MM.1S (cell line): ENCODE results near the gene QSOX1.

Source experiments
- DNase-seq: peaks from one replicate; pipeline ENCODE4 v3.0.0-alpha.2; 2015
- H2AFZ ChIP-seq: fragments of 300-600 bp; sonication (generic); 2 replicates; pipeline ENCODE4 v1.6.0; 2016; ENCODE audit warnings: antibody characterized with exemption, low read length
- H3F3A ChIP-seq: fragments of 300-600 bp; sonication (generic); 2 replicates; pipeline ENCODE4 v1.6.1; 2016; ENCODE audit warnings: mild to moderate bottlenecking, antibody characterized with exemption, low read length, moderate library complexity, mixed read lengths; ENCODE audit not compliant: insufficient read depth
- H3K27ac ChIP-seq: fragments of 300-600 bp; sonication (generic); 2 replicates; pipeline ENCODE4 v1.5.1; 2016; ENCODE audit warnings: mild to moderate bottlenecking, low read length
- H3K27me3 ChIP-seq: fragments of 300-600 bp; sonication (generic); replicated peaks from 2 replicates; pipeline ENCODE4 v1.6.0; 2016; ENCODE audit warnings: low read length; ENCODE audit not compliant: insufficient read depth
- H3K36me3 ChIP-seq: fragments of 300-600 bp; sonication (generic); replicated peaks from 2 replicates; pipeline ENCODE4 v1.6.1; 2016; ENCODE audit warnings: mild to moderate bottlenecking, low read length, mixed read lengths; ENCODE audit not compliant: insufficient read depth
- H3K4me1 ChIP-seq: fragments of 300-600 bp; sonication (generic); 2 replicates; pipeline ENCODE4 v1.6.1; 2016; ENCODE audit warnings: low read length, mixed read lengths
- H3K4me2 ChIP-seq: fragments of 300-600 bp; sonication (generic); 2 replicates; pipeline ENCODE4 v1.6.0; 2016; ENCODE audit warnings: low read depth, low read length
- H3K4me3 ChIP-seq: fragments of 300-600 bp; sonication (generic); 2 replicates; pipeline ENCODE4 v1.5.1; 2016; ENCODE audit warnings: low read length, mixed read lengths
- H3K79me2 ChIP-seq: fragments of 300-600 bp; sonication (generic); 2 replicates; pipeline ENCODE4 v1.6.1; 2016; ENCODE audit warnings: mixed run types, low read length, mixed read lengths
- H3K9ac ChIP-seq: fragments of 300-600 bp; sonication (generic); 2 replicates; pipeline ENCODE4 v1.6.1; 2016; ENCODE audit warnings: low read length, mixed read lengths
- H3K9me2 ChIP-seq: fragments of 300-600 bp; sonication (generic); replicated peaks from 2 replicates; pipeline ENCODE4 v1.6.1; 2016; ENCODE audit warnings: mild to moderate bottlenecking, low read length, mixed read lengths; ENCODE audit not compliant: insufficient read depth
- H3K9me3 ChIP-seq: fragments of 300-600 bp; sonication (generic); replicated peaks from 2 replicates; pipeline ENCODE4 v1.6.1; 2016; ENCODE audit warnings: mild to moderate bottlenecking, low read length, mixed read lengths; ENCODE audit not compliant: insufficient read depth
- H4K20me1 ChIP-seq: fragments of 300-600 bp; sonication (generic); 2 replicates; pipeline ENCODE4 v1.6.1; 2016; ENCODE audit warnings: mild to moderate bottlenecking, low read length, moderate library complexity, mixed read lengths; ENCODE audit not compliant: insufficient read depth
- EZH2 ChIP-seq: fragments of 300-600 bp; sonication (generic); optimal IDR thresholded peaks from 2 replicates; pipeline ENCODE3; 2017; ENCODE audit warnings: low read depth, mild to moderate bottlenecking, antibody characterized with exemption, low read length, mixed read lengths
- EZH2phosphoT487 ChIP-seq: fragments of 300-600 bp; sonication (generic); IDR thresholded peaks from 2 replicates; pipeline ENCODE4 v1.6.1; 2018; ENCODE audit warnings: antibody characterized with exemption, low read length
- TF ChIP-seq, protein P1 (sequence below): fragments of 300-600 bp; sonication (generic); IDR thresholded peaks from 2 replicates; pipeline ENCODE4 v1.5.1; 2016; ENCODE audit warnings: antibody characterized with exemption, low read length, mixed read lengths

The QSOX1 gene

DNA sequence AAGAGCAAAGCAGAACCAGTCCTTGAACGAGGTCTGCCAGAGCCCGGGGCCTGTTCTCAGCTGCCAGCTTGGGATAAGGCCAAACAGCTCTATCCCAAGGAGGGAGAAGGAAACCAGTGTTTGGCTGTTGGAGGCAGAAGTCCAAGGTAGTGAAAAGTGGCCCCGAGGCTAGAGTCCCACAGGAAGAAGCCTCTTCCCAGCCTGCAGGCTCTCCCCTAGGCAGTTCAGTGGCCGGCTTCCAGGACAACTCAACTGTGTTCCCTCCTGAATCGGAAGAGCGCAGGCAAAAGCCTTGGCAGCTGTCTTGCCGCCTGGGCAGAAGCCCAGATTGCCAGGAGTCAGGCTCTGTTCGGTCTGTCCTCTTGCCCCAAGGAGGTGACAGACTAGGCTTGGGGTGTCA, 19.3 kb downstream of the QSOX1 start:
- H3K4me2 ChIP-seq: no peak overlapping the region
- TF ChIP-seq EZH2 (no peak), EZH2phosphoT487 (no peak)
- TF ChIP-seq, protein P1, sequence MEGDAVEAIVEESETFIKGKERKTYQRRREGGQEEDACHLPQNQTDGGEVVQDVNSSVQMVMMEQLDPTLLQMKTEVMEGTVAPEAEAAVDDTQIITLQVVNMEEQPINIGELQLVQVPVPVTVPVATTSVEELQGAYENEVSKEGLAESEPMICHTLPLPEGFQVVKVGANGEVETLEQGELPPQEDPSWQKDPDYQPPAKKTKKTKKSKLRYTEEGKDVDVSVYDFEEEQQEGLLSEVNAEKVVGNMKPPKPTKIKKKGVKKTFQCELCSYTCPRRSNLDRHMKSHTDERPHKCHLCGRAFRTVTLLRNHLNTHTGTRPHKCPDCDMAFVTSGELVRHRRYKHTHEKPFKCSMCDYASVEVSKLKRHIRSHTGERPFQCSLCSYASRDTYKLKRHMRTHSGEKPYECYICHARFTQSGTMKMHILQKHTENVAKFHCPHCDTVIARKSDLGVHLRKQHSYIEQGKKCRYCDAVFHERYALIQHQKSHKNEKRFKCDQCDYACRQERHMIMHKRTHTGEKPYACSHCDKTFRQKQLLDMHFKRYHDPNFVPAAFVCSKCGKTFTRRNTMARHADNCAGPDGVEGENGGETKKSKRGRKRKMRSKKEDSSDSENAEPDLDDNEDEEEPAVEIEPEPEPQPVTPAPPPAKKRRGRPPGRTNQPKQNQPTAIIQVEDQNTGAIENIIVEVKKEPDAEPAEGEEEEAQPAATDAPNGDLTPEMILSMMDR: no peak
- H3K9ac ChIP-seq: no peak overlapping the region
- no peaks in the 10 kb centered on the region for H3K9me3 ChIP-seq
- no peaks in the 10 kb centered on the region for H3K79me2 ChIP-seq
- no peak overlapping the region for H3K27ac ChIP-seq
- no peaks in the 10 kb centered on the region for H3K4me1 ChIP-seq
- H3K4me3 ChIP-seq: no peak overlapping the region
- H3K9me2 ChIP-seq: no peaks in the 10 kb centered on the region
- no peaks in the 10 kb centered on the region for H4K20me1 ChIP-seq
- H3K27me3 ChIP-seq: no peaks in the 10 kb centered on the region
- no peaks in the 10 kb centered on the region for H3K36me3 ChIP-seq
- H3F3A ChIP-seq: no peaks in the 10 kb centered on the region
- DNase-seq: no peak
- H2AFZ ChIP-seq: no peak overlapping the region

DNA sequence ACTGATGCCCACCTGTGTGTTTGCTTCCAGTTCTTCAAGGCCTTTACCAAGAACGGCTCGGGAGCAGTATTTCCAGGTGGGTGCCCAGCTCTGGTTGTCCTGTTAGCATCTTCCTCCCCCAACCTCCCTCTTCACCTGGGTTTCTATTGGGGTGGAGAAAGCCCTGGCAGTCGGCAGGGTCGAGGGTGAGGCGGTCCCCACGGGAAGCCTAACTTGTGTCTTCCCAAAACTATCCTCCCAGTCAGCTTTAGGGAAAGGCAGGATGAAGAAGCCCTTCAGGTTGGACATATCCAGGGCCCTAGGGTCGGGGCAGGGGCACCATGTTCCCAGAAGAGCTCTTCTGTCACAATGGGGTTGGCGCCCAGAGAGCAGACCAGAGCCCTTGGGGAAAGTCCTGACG, 20.6 kb downstream of the QSOX1 start:
- TF ChIP-seq, protein P1: no peak
- no peak for TF ChIP-seq EZH2phosphoT487
- no peak for TF ChIP-seq EZH2
- Histone ChIP-seq H3K4me2 (no peak overlapping the region), H3K9me2 (no peaks in the 10 kb centered on the region), H2AFZ (no peak overlapping the region), H3K4me1 (no peaks in the 10 kb centered on the region), H3K36me3 (no peaks in the 10 kb centered on the region), H3K9ac (no peak overlapping the region), H3K27me3 (no peaks in the 10 kb centered on the region), H4K20me1 (no peaks in the 10 kb centered on the region), H3F3A (no peaks in the 10 kb centered on the region), H3K79me2 (no peaks in the 10 kb centered on the region), H3K4me3 (no peak overlapping the region), H3K9me3 (no peaks in the 10 kb centered on the region), H3K27ac (no peak overlapping the region)
- no peak for DNase-seq

DNA sequence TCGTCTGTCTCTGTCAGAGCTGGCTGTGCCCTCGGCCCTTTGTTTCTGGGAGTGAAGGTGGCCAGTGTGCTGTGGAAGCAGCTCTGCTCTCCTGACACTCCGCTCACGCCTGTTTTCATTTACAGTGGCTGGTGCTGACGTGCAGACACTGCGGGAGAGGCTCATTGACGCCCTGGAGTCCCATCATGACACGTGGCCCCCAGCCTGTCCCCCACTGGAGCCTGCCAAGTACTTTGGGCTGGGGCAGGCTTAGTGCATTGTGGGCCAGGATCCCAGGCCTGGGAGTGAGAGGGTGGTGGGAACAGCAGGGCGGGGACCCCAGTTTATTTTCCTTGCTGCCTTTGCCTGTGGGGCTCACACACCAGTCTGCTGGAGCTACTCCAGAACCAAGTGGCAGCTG, 21.1 kb downstream of the QSOX1 start:
- H3K4me1 ChIP-seq: no peaks in the 10 kb centered on the region
- no peaks in the 10 kb centered on the region for H3K9me3 ChIP-seq
- no peaks in the 10 kb centered on the region for H3K36me3 ChIP-seq
- no peak overlapping the region for H3K9ac ChIP-seq
- no peaks in the 10 kb centered on the region for H3K9me2 ChIP-seq
- no peak overlapping the region for H3K27ac ChIP-seq
- H3K79me2 ChIP-seq: no peaks in the 10 kb centered on the region
- H3K4me2 ChIP-seq: no peak overlapping the region
- no peaks in the 10 kb centered on the region for H3K27me3 ChIP-seq
- no peak overlapping the region for H3K4me3 ChIP-seq
- TF ChIP-seq EZH2phosphoT487: no peak
- TF ChIP-seq EZH2: no peak
- TF ChIP-seq, protein P1: no peak
- H4K20me1 ChIP-seq: no peaks in the 10 kb centered on the region
- no peaks in the 10 kb centered on the region for H3F3A ChIP-seq
- DNase-seq: no peak
- no peak overlapping the region for H2AFZ ChIP-seq

DNA sequence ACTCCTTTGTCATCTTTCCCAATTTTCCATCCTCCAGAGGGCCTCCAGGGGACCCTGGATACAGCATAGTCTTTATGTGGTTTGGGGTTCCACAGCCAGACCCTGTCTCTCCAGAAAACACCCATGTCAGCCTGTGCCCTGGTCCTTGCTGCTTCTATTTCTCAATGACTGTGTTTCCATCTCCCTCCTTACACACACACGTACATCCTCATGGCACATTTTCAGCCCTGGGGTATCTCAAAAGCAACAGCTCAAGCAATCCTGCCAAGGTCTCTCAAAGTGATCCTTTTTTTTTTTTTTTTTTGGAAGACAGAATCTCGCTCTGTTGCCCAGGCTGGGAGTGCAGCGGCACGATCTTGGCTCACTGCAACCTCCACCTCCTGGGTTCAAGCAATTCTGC, 22.3 kb downstream of the QSOX1 start:
- H3K36me3 ChIP-seq: no peaks in the 10 kb centered on the region
- no peaks in the 10 kb centered on the region for H3K79me2 ChIP-seq
- H3K9me2 ChIP-seq: no peaks in the 10 kb centered on the region
- no peaks in the 10 kb centered on the region for H3K27me3 ChIP-seq
- H3K4me2 ChIP-seq: no peak overlapping the region
- no peak overlapping the region for H2AFZ ChIP-seq
- no peak for DNase-seq
- no peaks in the 10 kb centered on the region for H3K4me1 ChIP-seq
- no peak overlapping the region for H3K9ac ChIP-seq
- no peak overlapping the region for H3K4me3 ChIP-seq
- H3F3A ChIP-seq: no peaks in the 10 kb centered on the region
- TF ChIP-seq, protein P1: no peak
- TF ChIP-seq EZH2phosphoT487 (no peak), EZH2 (no peak)
- no peak overlapping the region for H3K27ac ChIP-seq
- no peaks in the 10 kb centered on the region for H4K20me1 ChIP-seq
- no peaks in the 10 kb centered on the region for H3K9me3 ChIP-seq
